GM21529 (cell line): Measurements from ENCODE around the gene DOK3.
A peak's percentile ranks its signal among the peaks of the same experiment; 100 is the strongest.
"Not testable (repeated sequence)": the region's sequence is repeated elsewhere in the genome, so short reads cannot be mapped to it uniquely, and the experiment has no call there.

Experiments used
- ATAC-seq: cut with Tn5 transposase; IDR thresholded peaks from one replicate; pipeline ENCODE4 v1.9.1; 2021; ENCODE audit not compliant: unreplicated experiment

DOK3 gene

DNA sequence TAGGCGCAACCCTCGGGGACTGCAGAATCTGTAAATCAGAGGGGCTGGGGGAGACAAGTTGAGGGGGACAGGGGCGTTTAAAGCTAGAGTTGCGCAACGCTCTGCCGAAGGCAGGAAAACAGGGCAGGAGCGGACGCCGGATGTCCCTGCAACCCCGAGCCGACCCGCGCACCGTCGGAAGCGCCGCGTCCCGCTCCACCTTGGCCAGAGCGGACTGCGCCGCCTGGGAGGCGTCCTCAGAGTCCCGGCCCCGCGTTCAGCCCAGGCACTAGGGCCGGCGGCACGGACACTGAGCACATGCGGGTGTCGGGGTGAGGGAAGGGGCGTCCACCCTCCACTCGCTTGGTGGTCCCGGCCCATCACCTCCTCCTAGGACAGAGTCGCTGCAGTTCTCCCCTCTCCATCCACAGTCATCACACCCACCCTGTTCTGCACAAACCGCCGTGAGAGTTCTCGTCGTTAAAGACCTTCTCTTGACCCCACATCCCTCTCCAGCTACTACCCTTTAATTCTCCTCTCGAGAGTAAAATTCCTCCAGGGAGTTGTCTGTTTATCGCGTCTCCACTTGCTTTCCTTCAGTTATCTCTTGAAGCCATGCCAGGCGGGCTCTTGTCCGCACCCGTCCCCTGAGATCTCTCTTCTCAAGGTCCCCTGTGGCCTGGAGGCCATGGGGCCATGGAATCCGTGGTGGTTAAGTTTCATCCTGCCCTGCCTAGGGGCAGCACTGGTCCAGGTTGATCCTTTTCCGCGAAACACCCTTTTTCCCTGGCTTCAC is 11.4 kb downstream of the DOK3 start:
- peak; percentile 10 for ATAC-seq

DNA sequence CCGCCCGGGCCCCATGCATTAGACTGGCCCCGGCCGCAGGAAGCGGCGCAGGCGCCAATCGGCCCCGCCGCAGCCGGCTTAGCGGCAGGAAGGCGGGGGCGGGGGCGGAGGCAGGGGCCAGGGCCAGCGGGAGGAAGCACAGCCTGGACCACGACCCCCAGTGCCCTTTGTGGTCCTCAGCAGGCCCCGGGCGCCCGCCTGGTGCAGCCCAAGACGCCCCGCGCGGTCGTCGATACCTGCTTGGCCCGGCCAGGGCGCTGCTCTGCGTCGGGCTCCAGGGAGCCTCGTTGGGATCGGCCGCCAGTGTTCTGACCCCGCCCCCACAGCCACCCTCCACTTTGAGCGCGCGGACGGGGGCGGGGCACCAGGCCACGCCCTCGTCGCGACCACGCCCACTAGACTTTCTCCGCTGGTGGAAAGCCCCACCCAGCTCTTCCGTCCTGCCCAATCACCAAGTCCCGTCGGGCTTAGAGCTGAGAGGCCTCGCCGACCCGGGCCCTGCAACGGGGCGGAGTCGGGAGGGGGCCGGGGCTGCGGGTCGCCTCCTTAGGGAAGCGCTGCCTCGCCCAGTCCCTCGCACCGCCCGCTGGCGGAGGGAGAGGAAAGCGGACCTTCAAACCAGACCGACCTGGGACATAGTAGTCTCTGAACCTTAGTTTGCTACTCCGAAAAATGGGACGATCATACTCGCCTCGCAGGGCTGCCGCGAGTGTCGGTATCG is 12.2 kb downstream of the DOK3 start, which contains the start of gene PDLIM7:
Gene PDLIM7 (minus strand): TSS at position 313 of the 721 bp plus-strand sequence. CDS start 1,092 bp downstream, outside the sequence.
- ATAC-seq, result peak; percentile 73

DNA sequence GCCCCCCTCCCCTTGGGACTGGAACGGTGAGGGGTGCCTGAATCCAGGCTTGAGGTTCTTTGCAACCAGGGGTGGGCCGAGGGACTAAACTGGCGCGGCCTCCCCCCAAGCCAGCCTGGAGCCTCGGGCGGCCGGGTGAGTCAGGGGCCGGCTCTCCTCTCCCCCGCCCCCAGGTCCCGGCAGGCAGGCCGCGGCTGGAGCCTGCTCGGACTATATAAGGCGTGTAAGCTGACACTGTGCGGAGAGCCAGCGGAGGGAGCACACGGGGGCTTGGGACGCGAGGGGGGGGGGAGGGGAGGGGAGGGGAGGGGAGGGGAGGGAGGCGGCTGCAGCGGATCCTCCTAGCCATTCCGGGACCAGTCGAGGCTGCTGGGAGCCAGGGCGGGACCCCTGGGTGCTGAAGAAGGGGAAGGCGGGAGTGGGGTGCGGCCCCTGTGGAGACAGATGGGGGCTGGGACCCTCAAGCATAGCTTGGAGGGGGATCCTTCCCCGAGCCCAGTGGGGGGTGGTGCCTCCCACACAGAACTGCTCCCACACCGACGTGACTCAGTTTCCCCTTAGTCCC is 12.8 kb downstream of the DOK3 start:
- ATAC-seq, result no peak

DNA sequence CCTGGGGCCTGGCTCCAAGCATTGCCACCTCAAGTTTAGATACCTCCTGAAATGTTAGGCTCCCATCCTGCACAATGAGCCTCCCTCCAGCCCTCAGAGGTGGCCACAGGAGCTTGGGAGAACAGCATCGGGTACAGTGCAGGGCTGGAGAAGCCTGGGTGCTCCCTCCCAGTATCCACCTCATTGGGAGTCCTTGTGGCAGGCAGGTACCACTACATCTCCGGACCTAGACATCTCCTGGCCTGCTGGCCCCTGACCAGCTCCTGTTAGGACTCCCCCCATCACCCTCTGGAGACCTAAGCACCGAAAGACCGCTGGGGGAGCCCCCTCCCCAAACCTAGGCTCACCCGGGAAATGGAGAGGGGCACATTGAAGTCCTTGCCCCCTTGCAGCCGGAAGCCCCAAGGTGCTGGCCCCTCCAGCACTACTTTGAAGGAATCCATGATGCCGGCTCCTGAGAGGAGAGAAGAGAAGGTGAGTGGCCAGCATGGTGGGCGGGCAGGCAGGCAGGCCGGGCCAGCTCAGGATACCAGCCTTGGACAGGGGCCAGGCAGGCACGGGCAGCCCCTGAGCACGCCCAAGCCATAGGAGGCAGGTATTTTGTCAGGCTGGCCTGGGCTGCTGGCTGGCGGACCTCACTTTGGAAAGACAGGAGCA is 13.4 kb downstream of the DOK3 start:
- ATAC-seq, result no peak

DNA sequence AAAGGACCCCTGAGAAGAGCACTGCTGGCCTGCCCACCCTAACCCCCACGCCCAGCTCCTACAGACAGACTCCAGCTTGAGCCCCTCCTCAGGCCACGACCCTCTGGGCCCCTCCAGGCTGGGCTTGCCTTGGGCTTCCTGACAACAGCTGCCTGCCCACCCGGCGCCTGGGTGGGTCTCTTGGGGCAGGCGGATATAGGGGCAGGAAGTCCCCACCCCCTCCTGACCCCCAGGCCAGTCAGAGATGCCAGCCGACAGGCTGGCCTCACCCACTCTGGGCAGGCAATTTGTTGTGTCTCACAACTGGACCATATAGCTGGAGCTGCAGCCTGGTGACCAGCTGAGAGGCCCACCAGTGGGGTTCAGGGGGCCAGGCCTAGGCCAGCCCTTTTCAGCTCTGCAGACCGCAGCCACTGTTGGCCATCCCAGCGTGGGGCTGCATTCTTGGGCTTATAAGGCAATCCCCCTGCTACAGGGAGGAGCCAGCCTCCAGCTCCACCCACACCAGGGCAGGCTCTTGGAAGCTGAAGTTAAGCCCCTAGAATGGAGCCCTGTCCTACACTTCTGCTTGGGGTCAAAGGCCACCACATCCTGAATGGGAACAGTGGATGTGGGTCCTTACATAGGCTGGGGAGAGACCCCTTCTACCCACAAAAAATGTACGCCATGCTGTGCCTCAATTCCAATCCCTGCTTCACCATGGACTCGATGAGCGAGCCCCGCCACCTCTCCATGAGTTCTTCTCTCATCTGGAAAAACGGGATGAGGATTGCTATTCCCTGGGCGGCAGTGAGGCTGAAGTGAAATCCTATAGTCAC is 14.2 kb downstream of the DOK3 start:
- no peak for ATAC-seq

DNA sequence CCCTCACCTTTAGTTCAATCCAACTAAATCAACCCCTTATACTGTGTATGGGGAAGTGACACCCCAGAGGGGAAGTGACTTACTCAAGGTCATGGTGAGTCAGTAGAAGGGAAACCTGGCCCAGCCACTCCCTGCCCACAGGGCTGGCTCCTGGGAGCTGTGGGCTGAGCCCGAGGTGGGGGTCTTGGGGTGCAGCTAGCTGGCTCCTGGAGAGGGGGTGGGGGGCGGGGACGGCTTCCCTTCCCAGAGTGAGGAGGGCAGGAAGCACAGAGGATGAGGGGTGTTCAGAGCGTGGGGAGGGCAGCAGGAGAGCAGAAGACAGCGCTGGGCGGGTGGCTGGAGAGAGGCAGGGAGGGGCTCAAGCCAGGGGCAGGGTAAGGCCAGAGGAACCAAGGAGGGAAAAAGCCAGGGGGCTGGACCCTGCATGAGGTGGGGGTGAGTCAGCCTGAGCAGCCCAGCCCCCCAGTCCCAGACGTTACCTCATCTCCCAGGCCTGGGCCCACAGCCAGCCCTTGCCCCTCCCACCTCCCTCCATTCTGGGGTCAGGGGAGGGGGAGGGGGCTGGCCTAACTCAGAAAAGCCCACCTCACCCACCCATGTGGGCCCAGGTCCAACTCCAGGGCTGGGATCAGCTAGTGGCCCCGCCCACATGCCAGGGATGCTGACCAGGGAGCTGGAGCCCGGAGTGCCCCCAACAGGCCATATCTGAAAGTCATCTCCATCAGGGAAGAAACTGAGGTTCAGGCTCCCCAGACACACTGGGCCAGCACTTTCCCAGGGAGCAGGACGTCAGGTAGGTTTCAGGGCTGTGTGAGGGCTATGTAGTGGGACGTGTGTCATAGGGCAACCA is 15.1 kb downstream of the DOK3 start:
- no peak for ATAC-seq

DNA sequence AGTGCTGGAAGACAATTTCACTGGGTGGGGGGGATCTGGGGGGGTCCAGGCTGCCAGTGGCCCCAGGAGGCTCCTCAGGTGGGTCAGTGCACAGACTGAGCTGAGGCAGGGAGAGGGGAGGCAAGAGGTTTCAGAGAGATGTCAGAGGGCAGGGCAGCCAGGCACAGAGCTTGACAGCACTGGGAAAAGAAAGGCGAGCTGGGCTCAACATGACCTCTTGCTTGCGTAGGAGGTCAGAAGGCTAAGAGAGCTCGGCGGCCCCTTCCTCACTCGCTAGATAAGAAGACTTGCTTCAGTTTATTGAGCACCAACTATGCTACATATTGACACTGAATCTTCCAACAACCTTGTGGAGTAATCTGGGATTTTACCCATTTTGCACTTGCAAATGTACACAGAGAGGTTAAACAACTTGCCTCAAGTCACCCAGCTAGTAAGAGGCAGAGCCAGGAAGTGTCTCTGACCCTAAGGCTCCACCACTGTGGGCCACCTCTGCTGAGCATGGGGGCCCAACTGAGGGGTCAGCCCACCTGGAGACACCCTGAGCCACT is 15.8 kb downstream of the DOK3 start:
- ATAC-seq, result no peak

DNA sequence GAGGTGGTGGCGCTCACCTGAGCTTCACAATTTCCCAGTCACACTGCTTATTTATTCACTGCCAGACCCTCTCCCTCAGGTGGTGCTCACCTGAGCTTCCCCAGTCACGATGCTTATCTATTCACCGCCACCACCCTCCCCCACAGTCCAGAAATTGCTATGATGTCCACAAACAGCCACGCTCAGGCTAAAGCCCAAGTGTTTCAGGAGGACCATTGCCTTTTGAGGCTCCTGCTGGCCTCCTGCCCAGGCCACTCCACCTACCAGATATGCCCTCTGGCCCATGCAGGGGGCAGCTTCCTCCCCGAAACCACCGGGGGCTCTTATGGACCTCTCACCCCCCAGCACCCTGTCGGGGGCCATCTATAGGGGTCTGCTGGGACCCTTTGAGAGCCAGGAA is 16.8 kb downstream of the DOK3 start:
- no peak for ATAC-seq

DNA sequence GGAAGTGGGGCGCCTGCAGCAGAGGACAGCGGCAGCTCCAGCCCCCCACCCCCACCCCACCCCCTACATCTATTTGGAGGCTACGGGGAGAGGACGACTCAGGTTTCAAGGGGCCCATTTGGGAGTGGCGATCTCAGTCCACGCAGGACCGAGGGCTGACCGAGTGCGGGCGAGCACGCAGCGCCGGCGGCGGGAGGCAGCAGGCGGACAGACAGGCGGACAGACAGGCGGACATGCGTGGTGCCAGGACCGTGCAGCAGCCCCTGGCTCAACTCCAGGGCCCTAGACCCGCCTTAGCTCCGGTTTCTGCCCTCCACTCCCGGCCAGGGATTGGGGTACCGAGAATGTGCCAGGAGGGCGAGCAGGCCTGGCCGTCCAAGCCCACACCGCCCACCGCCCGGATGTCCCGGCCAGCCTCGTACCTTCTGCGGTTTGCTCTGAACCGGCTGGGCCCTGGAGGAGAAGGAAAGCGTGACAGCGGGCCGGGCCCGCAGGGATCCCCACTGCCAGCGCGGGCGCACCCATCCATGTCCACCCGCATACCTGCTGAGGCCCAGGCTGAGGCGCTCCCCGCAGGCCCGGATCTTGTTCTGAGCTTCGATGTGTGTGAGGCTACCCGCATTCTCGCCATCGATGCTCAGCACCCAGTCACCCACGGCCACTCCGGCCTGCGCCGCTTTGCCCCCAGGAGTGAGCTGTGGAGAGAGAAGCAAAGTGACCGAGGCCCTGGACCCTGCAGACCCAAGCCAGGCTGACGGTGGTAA is 17.5 kb downstream of the DOK3 start:
- ATAC-seq, result no peak

DNA sequence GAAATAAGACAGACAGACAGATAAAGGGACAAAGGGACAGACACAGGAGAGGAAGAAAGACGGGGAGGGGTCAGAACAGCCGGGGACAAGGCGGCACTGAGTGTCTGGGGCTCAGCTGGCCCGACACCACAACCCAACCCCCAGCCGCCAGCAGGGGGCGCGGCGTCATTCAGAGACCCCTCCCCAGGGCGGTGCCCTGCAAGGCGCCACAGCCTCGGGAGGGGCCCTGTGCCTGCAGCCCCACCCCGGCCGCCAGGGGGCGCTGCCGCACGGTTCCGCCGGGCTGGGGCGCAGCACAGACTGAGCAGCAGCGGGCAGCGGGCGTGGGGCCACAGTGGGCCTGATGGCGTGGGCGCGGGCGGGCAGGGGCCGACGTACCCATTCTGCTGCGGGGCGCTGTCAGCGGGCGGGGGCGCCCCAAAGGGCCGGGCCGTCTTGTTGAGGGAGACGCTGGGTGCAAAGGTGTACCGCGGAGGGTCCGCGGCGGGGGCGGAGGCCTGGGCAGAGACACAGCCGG is 18.1 kb downstream of the DOK3 start:
- no peak for ATAC-seq

DNA sequence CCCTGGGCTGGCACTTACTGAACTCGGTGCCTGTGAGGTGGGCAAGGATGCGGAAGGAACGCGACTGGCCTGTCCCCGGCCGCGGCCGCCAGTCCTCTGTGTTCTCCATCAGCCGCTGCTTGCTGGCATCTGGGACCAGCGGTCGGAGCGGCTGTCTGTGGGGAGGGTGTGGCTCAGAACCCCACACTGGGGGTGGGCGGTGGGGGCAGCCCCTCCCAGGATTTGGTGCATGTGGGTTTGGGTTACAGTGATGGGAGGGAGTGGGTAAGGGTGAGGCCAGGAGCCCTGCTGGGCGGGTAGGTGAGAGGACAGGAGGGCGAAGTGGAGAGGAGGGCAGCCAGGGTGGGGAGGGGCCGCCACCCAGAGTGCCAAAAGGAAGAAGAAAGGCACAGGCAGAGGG is 18.6 kb downstream of the DOK3 start:
- ATAC-seq, result no peak

DNA sequence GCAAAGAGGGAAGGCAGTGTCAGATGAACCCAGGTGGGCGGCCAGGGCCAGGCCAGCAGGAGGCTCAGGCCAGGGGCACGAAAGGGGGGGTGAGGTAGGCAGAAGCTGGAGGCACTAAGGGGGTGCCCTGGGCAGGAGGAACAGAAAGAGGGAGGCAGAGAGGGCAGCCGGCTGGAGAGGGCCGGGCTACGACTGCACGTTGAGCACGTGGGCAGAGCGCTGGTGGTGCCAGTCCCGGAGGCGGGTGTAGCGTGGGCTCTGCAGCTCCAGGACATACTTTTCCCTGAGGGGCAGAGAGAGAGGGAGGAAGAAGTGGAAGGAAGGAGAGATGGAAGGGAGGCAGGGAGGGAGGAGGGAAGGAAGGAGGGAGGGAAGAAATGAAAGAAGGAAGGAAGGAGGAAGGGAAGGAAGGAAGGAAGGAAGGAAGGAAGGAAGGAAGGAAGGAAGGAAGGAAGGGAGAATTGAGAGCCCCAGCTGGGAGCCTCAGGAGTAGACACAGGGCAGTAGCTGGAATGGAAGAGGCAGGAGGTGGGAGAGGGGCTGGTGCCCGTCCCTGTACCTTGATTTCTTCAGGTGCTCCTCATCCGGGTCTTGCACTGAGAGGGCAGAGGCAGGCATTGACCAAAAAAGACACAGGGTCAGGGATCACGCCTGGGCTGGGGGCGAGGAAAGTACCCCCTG is 19.2 kb downstream of the DOK3 start:
- no peak for ATAC-seq

DNA sequence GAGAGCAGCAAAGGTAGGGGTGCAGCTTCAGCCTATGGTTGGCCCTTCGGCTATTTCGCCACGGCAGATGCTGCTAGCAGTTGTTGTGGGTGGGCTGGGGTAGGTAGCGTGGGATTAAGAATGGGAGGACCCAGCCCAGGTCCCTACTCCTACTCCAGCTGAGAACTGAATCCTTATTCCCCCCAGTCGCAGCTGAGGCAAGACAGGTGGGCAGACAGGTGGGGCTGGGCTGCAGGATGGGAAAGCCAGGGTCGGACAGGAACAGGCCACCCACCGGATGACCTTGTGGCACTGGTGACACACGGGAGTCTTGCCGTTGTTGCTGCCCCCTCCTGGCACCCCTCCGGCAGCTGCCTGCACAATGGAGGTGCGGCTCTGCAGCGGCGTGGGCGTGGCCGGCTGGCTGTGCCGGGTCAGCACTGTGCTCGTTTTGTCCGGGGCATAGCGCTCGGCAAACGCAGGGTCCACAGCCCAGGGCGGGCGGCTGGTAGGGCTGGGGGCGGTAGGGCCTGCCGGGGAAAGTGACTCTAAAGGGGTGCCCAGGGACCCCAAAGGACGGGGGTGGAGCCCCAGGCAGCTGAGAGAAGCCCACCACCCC is 20.4 kb downstream of the DOK3 start:
- ATAC-seq, result no peak

DNA sequence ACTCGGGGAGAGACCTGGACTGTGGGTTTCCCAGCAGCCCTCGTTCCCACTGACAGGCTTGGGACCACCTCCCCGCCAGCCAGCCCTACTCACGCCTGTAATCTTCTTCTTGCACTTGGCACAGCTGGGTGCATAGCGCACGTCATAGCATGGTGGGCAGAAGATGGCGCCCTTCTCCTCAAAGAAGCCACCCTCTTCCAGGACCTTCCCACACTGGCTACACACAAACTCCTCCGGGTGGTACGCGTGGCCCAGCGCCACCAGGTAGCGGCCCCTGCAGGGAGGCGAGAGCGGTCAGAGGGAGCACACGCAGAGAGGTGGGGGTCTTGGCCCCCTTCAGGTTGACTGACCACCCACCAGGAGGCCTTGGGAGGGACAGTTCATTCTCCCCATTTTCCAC is 21.7 kb downstream of the DOK3 start:
- ATAC-seq, result no peak

DNA sequence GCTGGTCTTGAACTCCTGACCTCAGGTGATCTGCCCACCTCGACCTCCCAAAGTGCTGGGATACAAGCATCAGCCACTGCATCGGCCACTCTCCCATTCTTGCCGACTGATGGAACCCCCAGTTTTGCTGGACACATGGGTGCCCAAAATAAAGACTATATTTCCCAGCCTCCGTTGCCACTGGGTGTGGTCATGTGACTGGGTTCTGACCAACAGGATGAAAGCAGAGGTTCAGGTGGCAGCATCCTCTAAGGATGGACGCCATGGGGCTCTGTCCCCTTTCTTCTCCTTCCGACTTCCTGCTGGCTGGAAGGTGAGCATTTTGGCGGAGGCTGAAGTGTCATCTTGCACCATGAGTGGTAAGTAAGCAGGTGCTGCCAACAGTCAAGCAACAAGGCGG is 22.5 kb downstream of the DOK3 start:
- no peak for ATAC-seq

DNA sequence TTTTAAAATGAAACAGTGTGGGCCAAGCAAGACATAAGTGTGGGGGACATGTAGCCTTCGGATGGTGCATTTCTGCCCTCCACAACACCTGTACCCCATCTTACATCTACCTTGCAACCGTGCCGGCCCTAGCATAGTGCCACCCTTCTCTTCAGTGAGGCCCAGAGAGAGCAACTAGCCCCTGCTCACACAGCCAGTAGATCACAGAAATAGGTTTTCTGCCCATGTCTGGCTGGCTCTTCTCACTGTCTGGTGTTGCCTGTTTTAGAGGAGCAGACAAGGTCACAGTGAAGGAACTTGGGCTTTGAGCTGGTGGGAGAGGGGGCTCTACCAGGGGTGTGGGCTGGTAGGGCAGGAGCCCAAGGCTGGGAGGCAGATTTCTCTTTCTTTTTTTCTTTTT is 23.4 kb downstream of the DOK3 start:
- no peak for ATAC-seq

DNA sequence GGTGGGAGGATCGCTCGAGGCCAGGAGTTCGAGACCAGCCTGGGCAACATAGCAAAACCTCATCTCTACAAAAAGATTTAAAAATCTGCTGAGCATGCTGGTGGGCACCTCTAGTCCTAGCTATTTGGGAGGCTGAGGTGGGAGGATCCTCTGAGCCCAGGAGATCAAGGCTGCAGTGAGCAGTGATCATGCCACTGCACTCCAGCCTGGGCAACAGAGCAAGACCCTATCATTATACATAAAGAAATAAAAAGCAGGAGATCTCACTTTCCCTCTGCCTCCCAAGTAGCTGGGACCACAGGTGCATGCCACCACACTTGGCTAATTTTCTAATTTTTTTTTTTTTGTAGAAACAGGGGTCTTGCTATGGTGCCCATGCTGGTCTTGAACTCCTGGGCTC is 23.9 kb downstream of the DOK3 start:
- ATAC-seq, result not testable (repeated sequence)
